ENCODE measurements around the gene CLDN25.

The CLDN25 gene

GRCh38 chr11:113814181-113814580 is 34.6 kb downstream of the CLDN25 start:
- H3K27me3 ChIP-seq (ENCODE audit: low read depth, low read length), result no peaks in the 10 kb centered on the region
- H3K4me1 ChIP-seq (ENCODE audit: control insufficient read depth in 1 of 2, insufficient read depth in 2 of 2, low read length in 2 of 2), result no peaks in the 10 kb centered on the region
- no peaks in the 10 kb centered on the region for H3K9me3 ChIP-seq (ENCODE audit: control insufficient read depth in 1 of 2, low read length in 2 of 2)
- H3K36me3 ChIP-seq (ENCODE audit: control insufficient read depth in 1 of 2, insufficient read depth in 2 of 2, low read length in 2 of 2), result peaks cover 20 to 32% of the 10 kb centered on the region in 2 donors
- H3K27ac ChIP-seq (ENCODE audit: low read length), result no peak overlapping the region
- H3K4me3 ChIP-seq (ENCODE audit: low read depth in 1 of 2, low read length in 2 of 2), result no peak overlapping the region

- H3K9me3 ChIP-seq (ENCODE audit: control insufficient read depth in 1 of 2, low read length in 2 of 2), result no peaks in the 10 kb centered on the region
- H3K27ac ChIP-seq (ENCODE audit: low read length), result no peak overlapping the region
- no peak overlapping the region for H3K4me3 ChIP-seq (ENCODE audit: low read depth in 1 of 2, low read length in 2 of 2)
- peaks cover 32 to 48% of the 10 kb centered on the region in 2 donors for H3K36me3 ChIP-seq (ENCODE audit: control insufficient read depth in 1 of 2, insufficient read depth in 2 of 2, low read length in 2 of 2)
- H3K4me1 ChIP-seq (ENCODE audit: control insufficient read depth in 1 of 2, insufficient read depth in 2 of 2, low read length in 2 of 2), result no peaks in the 10 kb centered on the region
- no peaks in the 10 kb centered on the region for H3K27me3 ChIP-seq (ENCODE audit: low read depth, low read length)
Observed at GRCh38 chr11:113817162-113817561, 37.6 kb downstream of the CLDN25 start.

GRCh38 chr11:113817626-113818025 is 38.0 kb downstream of the CLDN25 start:
- no peak overlapping the region for H3K4me3 ChIP-seq (ENCODE audit: low read depth in 1 of 2, low read length in 2 of 2)
- H3K9me3 ChIP-seq (ENCODE audit: control insufficient read depth in 1 of 2, low read length in 2 of 2), result no peaks in the 10 kb centered on the region
- peaks cover 34 to 51% of the 10 kb centered on the region in 2 donors for H3K36me3 ChIP-seq (ENCODE audit: control insufficient read depth in 1 of 2, insufficient read depth in 2 of 2, low read length in 2 of 2)
- no peaks in the 10 kb centered on the region for H3K27me3 ChIP-seq (ENCODE audit: low read depth, low read length)
- H3K4me1 ChIP-seq (ENCODE audit: control insufficient read depth in 1 of 2, insufficient read depth in 2 of 2, low read length in 2 of 2), result no peaks in the 10 kb centered on the region
- H3K27ac ChIP-seq (ENCODE audit: low read length), result no peak overlapping the region

GRCh38 chr11:113818426-113818825 is 38.8 kb downstream of the CLDN25 start:
- H3K27ac ChIP-seq (ENCODE audit: low read length), result no peak overlapping the region
- no peaks in the 10 kb centered on the region for H3K4me1 ChIP-seq (ENCODE audit: control insufficient read depth in 1 of 2, insufficient read depth in 2 of 2, low read length in 2 of 2)
- no peak overlapping the region for H3K4me3 ChIP-seq (ENCODE audit: low read depth in 1 of 2, low read length in 2 of 2)
- H3K27me3 ChIP-seq (ENCODE audit: low read depth, low read length), result no peaks in the 10 kb centered on the region
- H3K36me3 ChIP-seq (ENCODE audit: control insufficient read depth in 1 of 2, insufficient read depth in 2 of 2, low read length in 2 of 2), result peaks cover 38 to 54% of the 10 kb centered on the region in 2 donors
- no peaks in the 10 kb centered on the region for H3K9me3 ChIP-seq (ENCODE audit: control insufficient read depth in 1 of 2, low read length in 2 of 2)

GRCh38 chr11:113827477-113827876 is 47.9 kb downstream of the CLDN25 start:
- Histone ChIP-seq H3K4me3 (ENCODE audit: low read depth in 1 of 2, low read length in 2 of 2) (no peak overlapping the region), H3K27ac (ENCODE audit: low read length) (no peak overlapping the region), H3K9me3 (ENCODE audit: control insufficient read depth in 1 of 2, low read length in 2 of 2) (no peaks in the 10 kb centered on the region), H3K36me3 (ENCODE audit: control insufficient read depth in 1 of 2, insufficient read depth in 2 of 2, low read length in 2 of 2) (peaks cover 27 to 58% of the 10 kb centered on the region in 2 donors), H3K27me3 (ENCODE audit: low read depth, low read length) (no peaks in the 10 kb centered on the region), H3K4me1 (ENCODE audit: control insufficient read depth in 1 of 2, insufficient read depth in 2 of 2, low read length in 2 of 2) (no peaks in the 10 kb centered on the region)

GRCh38 chr11:113828191-113828590 is 48.6 kb downstream of the CLDN25 start:
- H3K27me3 ChIP-seq (ENCODE audit: low read depth, low read length), result no peaks in the 10 kb centered on the region
- peaks cover 21 to 55% of the 10 kb centered on the region in 2 donors for H3K36me3 ChIP-seq (ENCODE audit: control insufficient read depth in 1 of 2, insufficient read depth in 2 of 2, low read length in 2 of 2)
- H3K27ac ChIP-seq (ENCODE audit: low read length), result no peak overlapping the region
- no peaks in the 10 kb centered on the region for H3K4me1 ChIP-seq (ENCODE audit: control insufficient read depth in 1 of 2, insufficient read depth in 2 of 2, low read length in 2 of 2)
- no peaks in the 10 kb centered on the region for H3K9me3 ChIP-seq (ENCODE audit: control insufficient read depth in 1 of 2, low read length in 2 of 2)
- H3K4me3 ChIP-seq (ENCODE audit: low read depth in 1 of 2, low read length in 2 of 2), result no peak overlapping the region

- H3K27ac ChIP-seq (ENCODE audit: low read length), result no peak overlapping the region
- no peaks in the 10 kb centered on the region for H3K9me3 ChIP-seq (ENCODE audit: control insufficient read depth in 1 of 2, low read length in 2 of 2)
- no peak overlapping the region for H3K4me3 ChIP-seq (ENCODE audit: low read depth in 1 of 2, low read length in 2 of 2)
- H3K36me3 ChIP-seq (ENCODE audit: control insufficient read depth in 1 of 2, insufficient read depth in 2 of 2, low read length in 2 of 2), result peaks cover 21 to 50% of the 10 kb centered on the region in 2 donors
- H3K27me3 ChIP-seq (ENCODE audit: low read depth, low read length), result no peaks in the 10 kb centered on the region
- no peaks in the 10 kb centered on the region for H3K4me1 ChIP-seq (ENCODE audit: control insufficient read depth in 1 of 2, insufficient read depth in 2 of 2, low read length in 2 of 2)
Observed at GRCh38 chr11:113829751-113830150, 50.2 kb downstream of the CLDN25 start.

Data from muscle layer of duodenum (tissue), 2 donors.